H1 (cell line): Measurements from ENCODE around the gene SPATA16. TPM values are rescaled to one million over a fixed set of nuclear protein-coding genes. Genes with fewer than 3 reads are reported as not detected.
A peak's percentile ranks its signal among the peaks of the same experiment; 100 is the strongest.

Source experiments
- CTCF ChIA-PET: fragments of 300-600 bp; sonication (Branson Sonifier 250); formaldehyde crosslinking; loops from one replicate; lab custom pipeline; 2021; ENCODE audit not compliant: partially characterized antibody; lab: Charles Lee
- POLR2A ChIA-PET: fragments of 300-600 bp; sonication (Branson Sonifier 250); formaldehyde crosslinking; loops from one replicate; lab custom pipeline; 2021; ENCODE audit warnings: inconsistent platforms; ENCODE audit not compliant: partially characterized antibody; lab: Charles Lee
- DNase-seq, 2 experiments: peaks; one replicate each; pipeline versions ENCODE4 v3.0.0 to v3.0.0-alpha.2; 2010 to 2022; ENCODE audit warnings: low spot score in 2 of 2, low read depth in 1 of 2, mixed read lengths in 1 of 2
- FAIRE-seq: peaks from 2 replicates; lab custom pipeline; 2011; peaks lifted over from hg19 to GRCh38; lab: Jason Lieb, UNC
- H2AFZ ChIP-seq: 2 replicates; pipeline ENCODE4 v1.8.1; 2012; ENCODE audit warnings: low read length, inconsistent platforms
- H2AK5ac ChIP-seq: 2 replicates; pipeline ENCODE4 v1.6.1; 2013; ENCODE audit warnings: low read depth, low read length
- H2BK120ac ChIP-seq: replicated peaks from 2 replicates; pipeline ENCODE3; 2013; ENCODE audit warnings: low read depth, low read length, inconsistent platforms
- H2BK12ac ChIP-seq: 2 replicates; pipeline ENCODE4 v1.6.1; 2013; ENCODE audit warnings: low read depth, low read length
- H2BK15ac ChIP-seq: 2 replicates; pipeline ENCODE4 v1.6.1; 2013; ENCODE audit warnings: low read length
- H2BK20ac ChIP-seq: 2 replicates; pipeline ENCODE4 v1.6.1; 2013; ENCODE audit warnings: low read length
- H2BK5ac ChIP-seq: 2 replicates; pipeline ENCODE4 v1.6.1; 2013; ENCODE audit warnings: low read depth, low read length
- H3K14ac ChIP-seq: 2 replicates; pipeline ENCODE4 v1.6.1; 2013; ENCODE audit warnings: inconsistent platforms; ENCODE audit not compliant: insufficient read length
- H3K18ac ChIP-seq: 2 replicates; pipeline ENCODE4 v1.6.1; 2013; ENCODE audit warnings: low read length; ENCODE audit errors: extremely low read depth
- H3K23ac ChIP-seq: 2 replicates; pipeline ENCODE4 v1.6.1; 2013; ENCODE audit warnings: inconsistent platforms; ENCODE audit not compliant: insufficient read length
- H3K23me2 ChIP-seq: 2 replicates; pipeline ENCODE4 v1.6.1; 2013; ENCODE audit warnings: low read depth, low read length
- H3K27ac ChIP-seq: 2 replicates; pipeline ENCODE4 v1.6.1; 2011; ENCODE audit warnings: low read depth, low read length, inconsistent platforms
- H3K27me3 ChIP-seq, 4 experiments: replicated peaks in 1 of 4; 1 replicate in 1 of 4; 2 replicates in 3 of 4; pipeline versions ENCODE4 v1.6.1 to v1.8.1; 2011 to 2013; ENCODE audit warnings: low read length in 3 of 4, mild to moderate bottlenecking in 3 of 4, inconsistent platforms in 2 of 4, mixed read lengths in 2 of 4, moderate library complexity in 1 of 4; ENCODE audit not compliant: control insufficient read depth in 3 of 4, insufficient read depth in 3 of 4; ENCODE audit errors: extremely low read depth in 1 of 4
- H3K36me3 ChIP-seq, 4 experiments: 2 replicates each; pipeline versions ENCODE4 v1.6.1 to v1.8.1; 2011 to 2013; ENCODE audit warnings: mild to moderate bottlenecking in 4 of 4, low read length in 3 of 4, moderate library complexity in 2 of 4, control low read depth in 1 of 4, inconsistent platforms in 1 of 4; ENCODE audit not compliant: insufficient read depth in 4 of 4, control insufficient read depth in 2 of 4
- H3K4ac ChIP-seq: replicated peaks from 2 replicates; pipeline ENCODE3; 2013; ENCODE audit warnings: low read length, low read depth, mixed read lengths, inconsistent platforms; ENCODE audit not compliant: insufficient read length
- H3K4me1 ChIP-seq, 4 experiments: replicated peaks in 1 of 4; 1 replicate in 1 of 4; 2 replicates in 3 of 4; pipeline versions ENCODE4 v1.6.1 to v1.8.1; 2011 to 2013; ENCODE audit warnings: low read length in 3 of 4, inconsistent platforms in 2 of 4, mixed read lengths in 1 of 4; ENCODE audit not compliant: insufficient read depth in 4 of 4, control insufficient read depth in 3 of 4
- H3K4me2 ChIP-seq, 2 experiments: 2 replicates each; pipeline versions ENCODE4 v1.6.1 to v1.8.1; 2011 to 2013; ENCODE audit warnings: low read depth in 2 of 2, low read length in 2 of 2, control low read depth in 1 of 2, inconsistent platforms in 1 of 2, mild to moderate bottlenecking in 1 of 2; ENCODE audit not compliant: insufficient read depth in 1 of 2
- H3K4me3 ChIP-seq, 4 experiments: fragments of 200-600, 300-600 bp in 1 of 4; sonication (generic), shearing (Covaris generic), sonication (Bioruptor Twin) in 1 of 4; 2 replicates each; pipeline versions ENCODE4 v1.5.1 to v1.8.1; 2011 to 2016; ENCODE audit warnings: low read length in 4 of 4, low read depth in 3 of 4, control low read depth in 2 of 4, inconsistent platforms in 2 of 4, mild to moderate bottlenecking in 2 of 4, mixed read lengths in 1 of 4, moderate library complexity in 1 of 4; ENCODE audit not compliant: insufficient read depth in 2 of 4; ENCODE audit errors: extremely low read depth in 1 of 4
- H3K56ac ChIP-seq: replicated peaks from 2 replicates; pipeline ENCODE3; 2013; ENCODE audit warnings: low read depth, mild to moderate bottlenecking, mixed read lengths, low read length, inconsistent platforms; ENCODE audit not compliant: insufficient read length
- H3K79me1 ChIP-seq: 2 replicates; pipeline ENCODE4 v1.6.1; 2013; ENCODE audit warnings: low read depth, low read length, control low read depth
- H3K79me2 ChIP-seq, 2 experiments: 2 replicates each; pipeline versions ENCODE4 v1.6.1 to v1.8.1; 2012 to 2013; ENCODE audit warnings: low read length in 2 of 2, mild to moderate bottlenecking in 2 of 2, inconsistent platforms in 1 of 2; ENCODE audit not compliant: insufficient read depth in 2 of 2, control insufficient read depth in 1 of 2
- H3K9ac ChIP-seq, 4 experiments: replicated peaks in 1 of 4; 1 replicate in 1 of 4; 2 replicates in 3 of 4; pipeline versions ENCODE4 v1.6.1 to v1.8.1; 2011 to 2013; ENCODE audit warnings: low read depth in 3 of 4, low read length in 3 of 4, control low read depth in 2 of 4, mild to moderate bottlenecking in 2 of 4, moderate library complexity in 2 of 4, inconsistent platforms in 1 of 4; ENCODE audit errors: extremely low read depth in 1 of 4
- H3K9me3 ChIP-seq, 2 experiments: 2 replicates each; pipeline versions ENCODE4 v1.6.1 to v1.8.1; 2012 to 2013; ENCODE audit warnings: mild to moderate bottlenecking in 2 of 2, moderate library complexity in 2 of 2, control low read depth in 1 of 2, inconsistent platforms in 1 of 2, low read depth in 1 of 2, low read length in 1 of 2, mixed read lengths in 1 of 2; ENCODE audit not compliant: insufficient read depth in 2 of 2
- H4K20me1 ChIP-seq, 2 experiments: replicated peaks in 1 of 2; 2 replicates each; pipeline versions ENCODE3 to v1.8.1; 2011 to 2013; ENCODE audit warnings: inconsistent platforms in 2 of 2, low read length in 2 of 2, mild to moderate bottlenecking in 1 of 2; ENCODE audit not compliant: insufficient read depth in 2 of 2, control insufficient read depth in 1 of 2
- H4K5ac ChIP-seq: 2 replicates; pipeline ENCODE4 v1.6.1; 2013; ENCODE audit warnings: low read length, low read depth, mixed read lengths, inconsistent platforms; ENCODE audit not compliant: insufficient read length
- H4K8ac ChIP-seq: 2 replicates; pipeline ENCODE4 v1.8.0; 2013; ENCODE audit warnings: mild to moderate bottlenecking, moderate library complexity, low read length, inconsistent platforms; ENCODE audit not compliant: insufficient read depth; ENCODE audit errors: extremely low read depth
- H4K91ac ChIP-seq: replicated peaks from 2 replicates; pipeline ENCODE3; 2013; ENCODE audit warnings: low read length, mixed read lengths, inconsistent platforms; ENCODE audit not compliant: insufficient read length
- ATF3 ChIP-seq: IDR thresholded peaks from 2 replicates; pipeline ENCODE4 v1.6.1; 2011; ENCODE audit warnings: low read depth, mild to moderate bottlenecking, low read length; ENCODE audit not compliant: insufficient read depth
- BACH1 ChIP-seq: IDR thresholded peaks from 2 replicates; pipeline ENCODE4 v1.6.1; 2012; ENCODE audit warnings: low read length, improper control_type of control experiment
- CEBPB ChIP-seq: IDR thresholded peaks from 2 replicates; pipeline ENCODE4 v1.6.1; 2012; ENCODE audit warnings: low read depth, low read length
- CHD1 ChIP-seq: IDR thresholded peaks from 2 replicates; pipeline ENCODE4 v1.6.1; 2012; ENCODE audit warnings: low read depth, low read length, improper control_type of control experiment
- CHD2 ChIP-seq: IDR thresholded peaks from 2 replicates; pipeline ENCODE4 v1.6.1; 2012; ENCODE audit warnings: low read length, improper control_type of control experiment
- GTF2F1 ChIP-seq: IDR thresholded peaks from 2 replicates; pipeline ENCODE4 v1.6.1; 2012; ENCODE audit warnings: low read depth, low read length, improper control_type of control experiment, borderline replicate concordance
- JUND ChIP-seq: IDR thresholded peaks from 2 replicates; pipeline ENCODE4 v1.6.1; 2011; ENCODE audit warnings: mild to moderate bottlenecking, improper control_type of control experiment, low read length
- MAFK ChIP-seq: IDR thresholded peaks from 2 replicates; pipeline ENCODE4 v1.6.1; 2012; ENCODE audit warnings: low read depth, mild to moderate bottlenecking, improper control_type of control experiment, low read length
- PHF8 ChIP-seq: fragments of 200-600 bp; sonication (generic); conservative IDR thresholded peaks from 2 replicates; pipeline ENCODE4 v1.7.1; 2012; ENCODE audit warnings: low read depth, mild to moderate bottlenecking, inconsistent platforms, low read length, moderate library complexity
- SIX5 ChIP-seq: IDR thresholded peaks from 2 replicates; pipeline ENCODE4 v1.6.1; 2011; ENCODE audit warnings: mild to moderate bottlenecking, low read depth, low read length
- WGBS, 2 experiments: shearing (Covaris generic) in 1 of 2; methylation state at CpG; one replicate each; pipeline versions ENCODE4 v1.1.6 to v1.1.7; 2013 to 2015; ENCODE audit warnings: low lambda C conversion rate in 2 of 2, mixed read lengths in 2 of 2, inconsistent platforms in 1 of 2, low coverage in 1 of 2, missing lambda C conversion rate in 1 of 2; ENCODE audit not compliant: insufficient replicate concordance in 2 of 2, insufficient coverage in 1 of 2, insufficient read length in 1 of 2; ENCODE audit errors: extremely low coverage in 1 of 2, missing lambda C conversion rate in 1 of 2; 5-methylcytosine and 5-hydroxymethylcytosine counted together
- polyA plus RNA-seq, 7 experiments: library from polyadenylated mRNA; depleted of rRNA in 3 of 7; stranded (reverse) in 5 of 7; unstranded in 2 of 7; fragments of >200 nt in 5 of 7; fragments of 200-250 nt in 2 of 7; gene quantifications; 1 replicate in 5 of 7; 2 replicates in 1 of 7; 4 replicates in 1 of 7; pipeline versions ENCODE4 v1.2.1 to v1.2.3, GENCODE V29; 2011 to 2013; ENCODE audit warnings: missing spikeins in 2 of 7, mixed read lengths in 2 of 7
- total RNA-seq: library from RNA; stranded (reverse); fragmentation: NEBNext Ultra II Directional; extraction: Animal tissue kit (Norgen Biotek cat#: 25700); gene quantifications from 2 replicates; pipeline ENCODE4 v1.2.1, GENCODE V29; 2021

SPATA16 gene
- total and polyA plus RNA-seq, 2 of the 8 experiments (the other 6 are each of a cell fraction or from before 2014, with no cell fraction given) = 0.05 to 2.7 TPM

- Histone ChIP-seq H3K56ac (no peak overlapping the region), H3K4ac (no peak overlapping the region), H3K79me2 (no peaks in the 10 kb centered on the region), H4K91ac (no peak overlapping the region), H3K14ac (no peak overlapping the region), H3K4me2 (peak overlapping the region in 1 of 2 experiments; percentile 1; a peak in 1 of 4 replicates), H2BK12ac (no peak overlapping the region), H4K20me1 (no peaks in the 10 kb centered on the region), H2BK120ac (no peak overlapping the region), H3K79me1 (no peaks in the 10 kb centered on the region), H3K9ac (no peak overlapping the region), H3K27ac (no peak overlapping the region), H3K23ac (no peak overlapping the region), H3K27me3 (no peaks in the 10 kb centered on the region), H3K23me2 (no peaks in the 10 kb centered on the region), H3K36me3 (no peaks in the 10 kb centered on the region), H3K4me3 (no peak overlapping the region), H3K4me1 (peaks cover 0 to 2% (median 0%) of the 10 kb centered on the region in 4 experiments; a peak in 1 of 7 replicates), H2BK5ac (no peak overlapping the region), H2BK20ac (no peak overlapping the region), H2AFZ (no peak overlapping the region), H4K5ac (no peak overlapping the region), H2BK15ac (no peak overlapping the region), H2AK5ac (no peak overlapping the region), H3K9me3 (no peaks in the 10 kb centered on the region), H3K18ac (no peak overlapping the region), H4K8ac (no peak overlapping the region)
- WGBS, 2 experiments = 81% methylated on average over 2 of the region's 2 CpGs; no CpG with 5 or more reads in 1 of the 2 experiments
- ChIA-PET CTCF (interaction anchor here (1.2 to 1.5 kb wide), 2 partner anchors 20 to 152 kb away, joined by 4 to 6 read pairs; no protein-coding TSS in a partner anchor), POLR2A (no interaction called here)
- TF ChIP-seq GTF2F1 = no peak
- no peak for TF ChIP-seq SIX5
- TF ChIP-seq CHD2 = no peak
- TF ChIP-seq JUND = no peak
- no peak for TF ChIP-seq CHD1
- no peak for TF ChIP-seq BACH1
- no peak for TF ChIP-seq ATF3
- no peak for TF ChIP-seq CEBPB
- TF ChIP-seq PHF8 = no peak
- TF ChIP-seq MAFK = no peak
- FAIRE-seq (no peak), DNase-seq (no peak)
Measured at GRCh38 chr3:173139420-173139819, 1.6 kb downstream of the SPATA16 start.
